COLO668 (cell line): ENCODE results near the gene STK10.

Experiments
- DNase-seq: peaks from one replicate; lab custom pipeline; 2025; ENCODE audit not compliant: unreplicated experiment; lab: John Stamatoyannopoulos, UW

Gene STK10

DNA sequence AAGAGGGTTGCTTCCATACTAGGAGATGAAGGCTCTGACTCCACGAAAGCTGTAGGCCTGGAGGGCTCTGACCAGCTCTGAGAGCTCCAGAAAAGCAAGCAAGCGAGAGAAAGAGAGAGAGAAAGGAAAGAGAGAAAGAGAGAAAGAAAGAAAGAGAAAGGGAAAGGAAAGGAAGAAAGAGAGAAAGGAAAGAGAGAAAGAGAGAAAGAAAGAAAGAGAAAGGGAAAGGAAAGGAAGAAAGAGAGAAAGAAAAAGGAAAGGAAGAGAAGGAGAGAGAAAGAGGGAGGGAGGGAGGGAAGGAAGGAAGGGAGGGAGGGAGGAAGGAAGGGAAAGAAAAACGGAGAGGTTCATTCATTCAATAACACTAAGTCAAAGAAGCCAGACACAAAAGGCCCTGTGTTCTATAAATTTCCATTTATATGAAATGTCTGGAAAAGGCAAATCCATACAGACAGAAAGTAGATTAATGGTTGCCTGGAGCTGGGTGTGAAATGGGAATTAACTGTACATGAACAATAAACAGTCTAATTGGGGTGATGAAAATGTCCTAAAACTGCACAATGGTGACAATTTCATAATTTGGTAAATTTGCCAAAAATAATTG lies 1.8 kb upstream of the STK10 start:
- no peak for DNase-seq

GRCh38 chr5:172188893-172189692 lies 1.1 kb upstream of the STK10 start:
- DNase-seq: no peak

DNA sequence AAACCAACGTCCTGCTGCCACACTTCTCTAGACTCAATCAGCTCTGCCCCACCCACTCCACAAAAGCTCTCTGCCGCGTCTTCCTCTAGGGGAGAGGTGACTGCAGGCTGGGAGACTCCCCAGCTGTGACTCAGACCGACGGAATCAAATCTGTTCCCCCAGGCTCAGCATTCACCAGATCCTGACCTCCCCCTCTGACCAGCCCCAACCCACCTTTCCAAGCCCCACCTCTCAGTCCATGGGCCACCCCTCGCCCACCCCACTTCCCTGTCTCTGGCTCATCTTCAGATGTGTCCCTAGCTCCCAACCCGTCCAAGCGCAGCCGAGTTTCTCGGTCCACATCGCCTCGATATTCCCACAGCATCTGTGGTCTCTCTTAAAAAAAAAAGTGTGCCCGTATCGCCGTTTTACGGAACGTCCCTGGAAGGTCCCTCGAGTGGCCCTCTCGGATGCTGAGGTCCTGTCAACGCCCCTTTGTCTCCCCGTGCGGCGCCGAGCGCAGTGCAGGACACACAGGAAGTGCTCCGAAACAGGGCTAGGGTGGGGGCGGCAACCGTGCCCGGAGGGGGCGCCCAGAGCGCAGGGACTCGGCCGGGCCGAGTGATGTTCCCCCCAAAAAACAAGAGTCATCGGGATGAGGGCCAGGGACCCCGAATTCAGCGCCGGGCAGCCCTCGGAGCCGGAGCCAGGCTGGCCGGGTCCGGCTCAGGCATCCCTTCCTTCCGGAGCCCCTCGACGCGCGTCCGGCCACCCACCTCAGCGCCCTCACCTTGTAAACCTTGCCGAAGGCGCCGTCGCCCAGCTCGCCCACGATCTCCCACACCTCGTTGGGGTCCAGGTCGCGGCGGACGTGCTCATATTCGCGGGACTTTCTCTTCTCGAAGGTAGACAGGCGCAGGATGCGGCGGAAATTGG lies 649 bp downstream of the STK10 start:
- peak; percentile 46 for DNase-seq

DNA sequence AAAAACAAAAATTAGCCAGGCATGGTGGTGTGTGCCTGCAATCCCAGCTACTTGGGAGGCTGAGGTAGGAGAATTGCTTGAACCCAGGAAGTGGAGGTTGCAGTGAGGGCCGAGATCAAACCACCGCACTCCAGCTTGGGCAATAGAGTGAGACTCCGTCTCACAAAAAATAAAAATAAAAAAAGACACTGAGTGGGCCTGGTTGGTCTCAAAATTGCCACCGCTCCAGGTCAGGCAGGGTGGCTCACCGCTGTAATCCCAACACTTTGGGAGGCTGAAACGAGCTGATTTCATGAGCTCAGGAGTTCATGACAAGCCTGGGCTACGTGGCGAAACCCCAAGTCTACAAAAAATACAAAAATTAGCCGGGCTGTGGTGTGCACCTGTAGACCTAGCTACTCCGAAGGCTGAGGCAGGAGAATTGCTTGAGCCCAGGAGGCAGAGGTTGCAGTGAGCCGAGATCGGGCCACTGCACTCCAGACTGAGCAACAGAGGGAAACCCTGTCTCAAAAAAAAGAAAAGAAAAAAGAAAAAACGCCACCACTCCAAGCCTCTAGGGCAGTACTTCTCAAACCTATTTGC lies 1.8 kb downstream of the STK10 start:
- no peak for DNase-seq

- DNase-seq: no peak
Measured at GRCh38 chr5:172185096-172185461, 2.9 kb downstream of the STK10 start.

GRCh38 chr5:172183881-172184280 lies 4.1 kb downstream of the STK10 start:
- DNase-seq: no peak

DNA sequence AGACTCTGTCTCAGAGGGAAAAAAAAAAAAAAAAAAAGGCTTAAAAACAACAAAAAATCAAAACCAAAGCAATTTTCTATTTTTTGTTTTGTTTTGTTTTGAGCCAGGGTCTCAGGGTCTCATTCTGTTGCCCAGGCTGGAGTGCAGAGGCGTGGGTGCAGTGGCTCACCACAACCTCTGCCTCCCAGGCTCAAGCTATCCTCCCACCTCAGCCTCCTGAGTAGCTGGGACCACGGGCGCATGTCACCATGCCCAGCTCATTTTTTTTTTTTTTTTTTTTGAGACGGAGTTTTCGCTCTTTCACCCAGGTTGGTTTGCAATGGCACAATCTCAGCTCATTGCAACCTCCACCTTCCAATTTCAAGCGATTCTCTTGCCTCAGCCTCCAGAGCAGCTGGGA lies 5.7 kb downstream of the STK10 start:
- no peak for DNase-seq

DNA sequence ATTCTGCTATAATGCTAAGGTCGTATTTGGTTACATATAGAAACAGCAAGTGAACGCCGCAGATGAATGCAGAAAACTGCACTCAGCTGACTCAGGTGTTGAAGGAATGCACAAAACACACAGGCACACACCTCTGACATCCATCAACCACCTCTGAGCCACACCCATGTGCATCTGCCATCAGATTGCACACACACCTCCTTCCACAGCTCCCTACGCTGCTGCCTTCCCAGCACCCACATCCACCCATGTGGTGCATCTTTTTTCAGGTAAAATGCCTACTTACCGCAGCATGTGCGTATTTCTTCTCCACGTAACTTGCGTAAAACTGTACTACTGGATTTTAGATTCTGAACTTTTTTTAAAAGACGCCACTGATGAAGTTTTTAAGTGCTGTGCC lies 7.1 kb downstream of the STK10 start:
- no peak for DNase-seq

- DNase-seq: no peak
Measured at GRCh38 chr5:172178991-172179989, 8.7 kb downstream of the STK10 start.

GRCh38 chr5:172178301-172178987 lies 9.6 kb downstream of the STK10 start:
- no peak for DNase-seq

GRCh38 chr5:172177176-172177575 lies 10.8 kb downstream of the STK10 start:
- no peak for DNase-seq

DNA sequence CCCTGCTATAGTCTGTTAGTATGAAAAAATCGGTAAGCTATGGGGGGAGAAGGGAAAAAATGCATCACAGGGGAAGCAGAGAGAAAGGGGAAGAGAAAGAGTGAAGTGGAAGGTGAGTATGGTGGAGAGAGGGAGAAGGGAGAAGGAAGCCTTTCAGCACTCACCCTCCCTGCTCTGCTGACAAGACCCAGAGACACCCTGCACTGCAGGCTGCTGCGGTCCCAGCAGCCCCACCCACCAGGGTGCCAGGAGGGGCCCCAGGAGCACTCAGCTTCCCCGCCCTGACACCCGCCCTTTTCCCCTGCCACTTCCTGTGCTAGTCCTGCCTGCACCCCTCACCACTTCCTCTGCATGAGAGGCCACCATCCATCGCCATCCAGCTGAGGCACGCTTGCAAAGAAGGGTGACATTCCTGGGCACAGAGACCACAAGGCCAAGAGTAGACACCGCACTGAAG lies 12.7 kb downstream of the STK10 start:
- no peak for DNase-seq

DNA sequence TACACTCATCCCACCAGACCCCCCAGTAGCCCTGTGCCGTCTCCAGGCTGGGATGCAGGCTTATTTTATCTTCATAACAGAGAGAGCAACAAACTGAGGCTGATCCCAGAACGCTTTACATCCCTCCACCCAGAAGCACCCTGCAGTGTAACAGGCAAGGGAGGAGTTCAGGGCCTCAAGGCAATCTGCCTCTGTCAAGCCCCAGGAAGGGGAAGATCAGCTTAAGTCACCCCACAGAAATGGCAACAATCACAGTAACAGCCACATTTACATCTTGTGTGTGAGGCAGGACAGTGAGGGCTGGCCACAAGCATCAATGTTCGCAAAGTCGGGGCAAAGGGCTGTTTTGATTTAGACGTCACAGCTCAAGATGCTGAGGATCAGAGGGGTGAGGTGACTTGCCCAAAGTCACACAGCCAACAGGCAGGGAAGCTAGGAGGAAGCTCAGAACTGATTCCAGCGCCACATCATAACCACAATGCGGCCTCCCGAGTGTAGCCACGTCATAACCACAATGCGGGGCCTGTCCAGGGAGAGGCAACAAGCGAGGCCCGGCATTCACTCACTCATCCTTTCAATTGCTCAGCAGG lies 14.4 kb downstream of the STK10 start:
- no peak for DNase-seq

- DNase-seq: no peak
Measured at GRCh38 chr5:172172912-172173563, 15.0 kb downstream of the STK10 start.

DNA sequence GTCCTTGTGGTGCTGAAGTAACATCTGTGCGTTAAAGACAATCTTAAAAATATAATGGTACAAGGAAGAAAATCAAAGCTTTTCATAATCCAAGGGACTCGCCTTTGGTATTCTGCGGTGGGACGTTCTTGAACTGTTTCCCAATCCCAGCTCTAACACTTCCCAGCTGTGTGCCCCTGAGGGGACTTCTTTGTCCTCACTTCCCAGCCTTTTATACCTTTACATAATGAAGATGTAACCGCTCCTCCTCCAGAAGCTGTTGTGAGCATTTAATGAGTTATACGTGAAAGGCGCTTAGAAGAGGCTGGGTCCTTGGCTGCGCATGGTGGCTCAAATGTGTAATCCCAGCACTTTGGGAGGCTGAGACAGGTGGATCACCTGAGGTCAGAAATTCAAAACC lies 16.9 kb downstream of the STK10 start:
- no peak for DNase-seq

- no peak for DNase-seq
Measured at GRCh38 chr5:172170251-172170701, 17.7 kb downstream of the STK10 start.

DNA sequence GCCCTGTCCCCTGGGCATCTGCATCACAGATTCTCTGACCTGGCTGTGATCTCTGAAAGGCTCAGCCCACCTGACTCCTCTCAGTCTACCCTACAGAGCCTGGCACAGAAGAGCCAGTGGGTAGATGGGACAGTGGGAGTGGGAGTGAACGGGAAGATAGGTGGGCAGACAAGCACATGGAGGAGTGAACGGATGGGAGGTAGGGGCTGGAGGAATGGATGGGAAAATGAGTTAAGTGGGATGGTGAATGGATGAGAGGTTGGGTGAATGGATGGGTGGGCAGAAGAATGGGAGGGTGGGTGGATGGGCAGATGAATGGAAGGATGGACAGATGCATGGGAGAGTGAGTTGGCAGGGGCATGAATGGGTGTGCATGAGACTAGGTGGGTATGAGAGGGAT lies 18.8 kb downstream of the STK10 start:
- no peak for DNase-seq

DNA sequence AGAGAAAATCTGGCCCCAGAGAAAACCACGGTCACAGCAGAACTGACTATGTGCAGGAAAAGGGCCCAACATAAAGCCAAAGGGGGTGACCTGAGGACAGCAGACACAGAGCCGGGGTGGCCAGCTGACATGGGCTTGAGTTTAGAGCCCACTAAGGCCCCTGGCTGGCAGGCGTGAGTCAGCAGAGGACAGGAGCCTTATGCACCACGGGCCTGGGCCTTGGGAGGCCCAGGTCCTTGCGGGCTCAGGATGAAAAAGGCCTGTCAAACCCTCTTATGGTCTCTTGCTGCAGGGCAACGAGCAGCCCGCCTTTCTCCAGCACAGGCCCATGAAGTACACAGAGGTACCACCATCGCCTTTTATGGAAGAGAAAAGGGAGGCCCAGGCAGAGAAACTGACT lies 19.7 kb downstream of the STK10 start:
- DNase-seq: no peak

DNA sequence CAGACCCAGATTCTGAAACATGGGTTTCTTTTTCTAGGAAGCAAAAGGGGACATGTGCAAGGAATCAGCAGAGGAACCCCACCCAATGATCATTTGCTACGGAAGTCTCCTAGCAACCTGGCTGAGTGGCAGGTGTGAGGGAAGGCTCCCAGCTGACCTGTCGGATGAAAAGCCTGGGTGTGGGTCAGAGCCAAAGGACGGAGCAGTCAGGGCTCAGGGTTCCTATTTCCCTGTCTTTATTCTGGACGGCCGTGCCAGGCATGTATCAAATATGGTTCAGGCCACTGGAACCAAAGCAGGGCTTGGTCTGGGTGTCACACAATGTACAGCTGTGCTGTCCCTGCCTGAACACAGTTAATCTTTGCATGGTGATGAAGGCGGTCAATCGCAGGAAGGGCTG lies 20.1 kb downstream of the STK10 start:
- no peak for DNase-seq
